Fibroblast of skin of right quadriceps (primary cell): ENCODE data around the gene EPN1.

Experiments
- DNase-seq: peaks from one replicate; pipeline ENCODE4 v3.0.0-alpha.2; 2013

Gene EPN1

DNA sequence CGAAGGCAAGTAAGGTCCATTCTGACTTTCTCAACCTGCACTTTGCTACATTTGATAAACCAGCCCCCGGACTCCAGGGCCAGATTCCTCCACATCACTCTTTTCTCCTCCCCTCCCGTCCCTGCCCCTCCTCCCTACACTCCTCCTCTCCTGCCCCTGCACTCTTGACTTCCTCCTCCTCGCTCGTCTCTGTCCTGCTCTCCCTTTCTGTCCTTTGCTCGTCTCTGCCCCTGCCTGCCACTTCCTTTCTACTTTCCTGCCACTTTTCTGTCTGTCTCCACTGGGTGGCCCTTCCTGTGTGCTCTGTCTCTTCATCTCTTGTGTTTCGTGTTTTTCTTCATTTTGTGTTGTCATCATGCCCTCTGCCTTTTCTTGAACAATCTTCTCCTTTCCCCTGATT lies 13.2 kb upstream of the EPN1 start:
- no peak for DNase-seq

DNA sequence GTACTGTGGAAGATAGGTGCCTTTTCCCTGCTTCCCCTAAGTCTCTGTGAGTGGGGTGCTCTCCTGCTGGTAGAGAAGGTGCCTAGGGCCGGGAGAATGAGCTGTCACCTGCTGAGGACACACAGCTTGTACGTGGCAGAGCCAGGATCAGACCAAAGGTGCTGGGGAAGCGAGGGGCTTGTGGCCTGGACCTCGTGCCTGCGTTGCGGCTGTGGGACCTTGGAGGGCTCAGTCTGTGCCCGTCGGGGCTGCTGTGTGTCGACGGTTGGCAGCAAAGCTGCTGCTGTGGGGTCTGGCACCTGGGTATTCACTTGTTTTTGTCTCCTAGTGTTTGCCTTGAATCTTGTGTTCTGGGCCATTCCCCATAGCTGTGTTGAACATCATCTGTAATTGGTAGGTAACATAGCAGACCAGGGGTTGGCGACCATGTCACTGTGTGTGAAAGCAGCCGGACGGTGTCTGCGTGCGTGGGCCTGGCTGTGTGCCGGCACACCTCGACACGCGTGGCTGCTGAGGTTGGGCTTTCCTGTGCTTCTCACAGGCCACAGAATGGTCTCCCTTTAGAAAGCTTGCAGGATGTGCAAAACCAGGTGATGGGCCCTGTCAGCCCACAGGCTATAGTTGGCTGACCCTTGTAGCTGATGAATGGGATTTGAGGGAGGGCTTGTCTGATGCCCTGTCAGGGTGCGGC lies 11.0 kb upstream of the EPN1 start:
- DNase-seq = no peak

DNA sequence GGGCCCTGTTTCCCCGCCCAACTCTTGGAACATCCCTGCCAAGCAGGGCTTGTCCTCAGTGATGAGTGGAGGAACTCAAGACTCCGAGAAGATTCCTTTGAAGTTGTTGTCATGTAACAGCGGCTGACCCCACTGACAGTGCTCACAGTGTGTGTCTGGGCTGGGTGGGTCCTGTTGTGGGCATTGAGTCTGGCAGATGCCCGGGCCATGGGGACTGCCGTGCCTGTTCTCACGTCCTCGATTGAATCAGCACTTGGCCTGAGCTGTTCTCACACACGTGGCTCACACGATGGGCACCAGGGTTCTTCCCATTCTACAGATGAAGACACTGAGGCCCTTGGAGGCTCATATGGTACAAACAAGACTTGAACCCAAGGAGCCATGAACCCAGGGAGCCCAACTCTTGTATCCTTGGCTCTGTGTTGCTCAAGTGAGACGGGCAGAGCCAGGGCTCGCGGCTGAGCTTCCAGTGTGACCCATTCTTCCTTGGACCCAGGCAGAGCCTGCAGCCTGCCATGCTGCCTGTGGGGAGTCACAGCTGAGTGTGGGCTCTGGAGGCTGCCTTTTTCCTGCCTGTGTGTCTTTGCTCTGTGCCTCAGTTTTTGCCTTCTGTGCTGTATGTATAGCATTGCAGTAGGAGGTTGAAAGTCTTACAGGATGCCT lies 8.6 kb upstream of the EPN1 start:
- DNase-seq = no peak

DNA sequence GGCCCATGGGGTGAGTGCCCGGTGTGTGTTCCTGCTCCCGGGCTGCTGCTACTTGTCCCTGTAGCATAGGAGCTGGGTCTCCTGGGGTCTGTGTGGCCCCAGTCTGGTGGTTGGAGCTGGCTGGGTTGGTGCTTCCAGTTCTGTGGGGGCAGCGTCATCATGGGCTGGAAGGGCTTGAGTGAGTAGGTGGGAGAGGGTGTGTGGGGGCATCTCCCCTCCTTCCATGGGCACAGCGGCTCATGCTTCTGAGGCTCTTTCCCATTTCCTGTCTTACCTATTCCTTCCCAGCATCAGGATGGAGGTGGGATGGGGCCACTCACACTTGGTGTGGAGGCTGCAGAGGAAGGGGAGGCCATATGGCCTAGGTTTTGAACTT lies 8.0 kb upstream of the EPN1 start:
- DNase-seq = no peak

DNA sequence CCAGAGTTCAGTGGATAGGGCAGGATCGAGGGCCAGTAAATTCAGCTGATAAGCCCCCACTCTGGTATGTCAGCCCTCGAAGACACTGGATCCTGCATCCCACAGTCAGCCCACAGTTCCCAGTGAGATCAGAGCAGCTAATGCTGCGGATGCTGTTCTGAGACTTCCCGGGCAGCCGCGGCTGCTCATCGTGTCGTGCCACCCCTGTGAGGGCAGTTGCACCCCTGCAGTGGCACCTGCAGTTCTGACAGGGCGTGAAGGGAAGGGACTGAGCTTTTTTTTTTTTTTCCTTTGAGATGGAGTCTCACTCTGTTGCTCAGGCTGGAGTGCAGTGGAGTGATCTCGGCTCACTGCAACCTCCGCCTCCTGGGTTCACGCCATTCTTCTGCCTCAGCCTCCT lies 7.5 kb upstream of the EPN1 start:
- DNase-seq = no peak

- DNase-seq = no peak
Observed at GRCh38 chr19:55667958-55668357, 7.1 kb upstream of the EPN1 start.

DNA sequence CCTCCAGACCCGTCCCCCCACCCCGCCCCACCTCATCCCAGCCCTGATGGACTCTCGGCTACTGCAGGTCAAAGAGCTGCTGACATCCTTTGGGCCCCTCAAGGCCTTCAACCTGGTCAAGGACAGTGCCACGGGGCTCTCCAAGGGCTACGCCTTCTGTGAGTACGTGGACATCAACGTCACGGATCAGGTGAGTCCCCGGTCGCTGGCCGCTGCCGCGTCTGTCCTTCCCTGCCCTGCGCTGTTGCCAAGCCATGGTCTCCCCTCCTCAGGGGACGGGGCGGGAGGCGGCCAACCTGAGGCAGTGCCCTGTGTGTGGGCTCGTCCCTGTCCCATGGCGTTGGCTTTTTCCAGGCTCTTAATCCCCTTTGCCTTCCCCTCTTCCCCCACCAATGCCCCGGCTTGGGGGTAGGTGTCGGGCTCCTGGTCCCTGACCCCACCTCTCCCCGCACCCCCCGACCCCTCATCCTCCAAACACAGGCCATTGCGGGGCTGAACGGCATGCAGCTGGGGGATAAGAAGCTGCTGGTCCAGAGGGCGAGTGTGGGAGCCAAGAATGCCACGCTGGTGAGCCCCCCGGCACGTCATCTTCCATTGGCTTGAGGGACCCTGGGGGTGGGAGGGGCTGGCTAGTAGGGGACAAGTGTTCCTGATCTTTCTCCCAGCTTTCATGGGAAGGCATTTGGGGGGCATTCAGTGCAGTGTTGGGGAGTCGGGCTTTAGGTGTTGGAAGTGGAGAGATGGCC lies 6.2 kb upstream of the EPN1 start:
- no peak for DNase-seq

DNA sequence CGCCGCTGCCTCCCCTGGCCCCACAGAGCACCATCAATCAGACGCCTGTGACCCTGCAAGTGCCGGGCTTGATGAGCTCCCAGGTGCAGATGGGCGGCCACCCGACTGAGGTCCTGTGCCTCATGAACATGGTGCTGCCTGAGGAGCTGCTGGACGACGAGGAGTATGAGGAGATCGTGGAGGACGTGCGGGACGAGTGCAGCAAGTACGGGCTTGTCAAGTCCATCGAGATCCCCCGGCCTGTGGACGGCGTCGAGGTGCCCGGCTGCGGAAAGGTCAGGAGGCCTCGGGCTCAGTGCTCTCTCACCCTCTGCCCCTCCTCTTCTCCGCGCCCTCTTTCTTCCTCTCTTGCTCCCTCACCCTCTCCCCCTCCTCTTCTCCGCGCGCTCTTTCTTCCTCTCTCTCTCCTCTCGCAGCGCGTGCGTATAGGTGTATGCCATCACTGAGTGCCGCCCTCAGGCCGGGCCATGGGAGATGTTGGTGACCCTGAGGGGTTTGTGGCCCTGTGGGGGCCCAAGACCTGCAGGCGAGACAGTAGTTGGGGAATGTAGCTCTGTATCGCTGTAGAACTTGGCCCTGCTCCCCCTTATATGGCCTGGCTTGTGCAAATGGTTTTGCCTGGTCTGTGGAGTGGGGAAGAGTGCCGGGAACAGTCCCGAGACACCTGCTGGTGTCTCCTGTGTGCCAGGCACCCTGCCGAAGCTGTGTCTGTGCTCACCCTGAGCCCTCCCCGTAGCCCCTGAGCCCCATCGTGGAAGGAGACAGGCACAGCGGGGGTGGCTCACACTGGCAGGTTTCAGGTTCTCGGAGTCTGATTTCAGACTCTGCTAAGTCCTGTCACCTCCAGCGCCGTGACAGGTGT lies 5.4 kb upstream of the EPN1 start:
- no peak for DNase-seq

- peak; percentile 19 for DNase-seq
Observed at GRCh38 chr19:55670280-55671053, 4.6 kb upstream of the EPN1 start.

- DNase-seq = no peak
Observed at GRCh38 chr19:55671054-55671378, 4.0 kb upstream of the EPN1 start.

DNA sequence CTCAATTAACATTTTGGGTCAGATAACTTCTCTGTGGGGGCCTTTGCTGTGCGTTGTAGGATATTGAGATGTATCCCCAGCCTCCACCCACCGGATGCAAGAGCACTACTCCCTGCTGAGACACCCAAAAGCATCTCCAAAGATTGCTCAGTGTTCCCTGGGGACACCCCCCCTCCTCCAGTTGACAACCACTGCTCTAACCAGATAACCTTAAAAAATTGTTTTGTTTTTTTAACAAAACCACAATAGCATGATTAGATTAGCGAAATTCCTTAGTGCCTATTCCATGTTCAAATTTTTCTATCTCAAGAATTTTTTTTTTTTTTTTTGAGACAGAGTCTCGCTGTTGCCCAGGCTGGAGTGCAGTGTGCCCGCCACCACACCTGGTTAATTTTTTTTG lies 2.6 kb upstream of the EPN1 start:
- DNase-seq = peak; percentile 15

- DNase-seq = no peak
Observed at GRCh38 chr19:55673465-55673864, 1.6 kb upstream of the EPN1 start.

DNA sequence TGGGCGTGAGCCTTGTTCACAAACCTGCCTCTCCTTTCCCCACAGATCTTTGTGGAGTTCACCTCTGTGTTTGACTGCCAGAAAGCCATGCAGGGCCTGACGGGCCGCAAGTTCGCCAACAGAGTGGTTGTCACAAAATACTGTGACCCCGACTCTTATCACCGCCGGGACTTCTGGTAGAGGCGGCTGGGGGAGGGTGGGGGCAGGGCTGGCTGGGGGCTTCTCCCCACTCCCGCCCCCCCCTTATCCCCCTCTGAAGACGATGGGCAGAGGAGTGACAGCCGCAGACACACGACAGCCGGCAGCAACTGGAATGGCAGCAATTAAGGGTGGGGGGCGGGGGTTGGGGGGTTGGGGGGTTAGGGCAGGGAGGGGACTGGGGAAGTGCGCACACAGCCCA lies 1.1 kb upstream of the EPN1 start:
- DNase-seq = no peak

DNA sequence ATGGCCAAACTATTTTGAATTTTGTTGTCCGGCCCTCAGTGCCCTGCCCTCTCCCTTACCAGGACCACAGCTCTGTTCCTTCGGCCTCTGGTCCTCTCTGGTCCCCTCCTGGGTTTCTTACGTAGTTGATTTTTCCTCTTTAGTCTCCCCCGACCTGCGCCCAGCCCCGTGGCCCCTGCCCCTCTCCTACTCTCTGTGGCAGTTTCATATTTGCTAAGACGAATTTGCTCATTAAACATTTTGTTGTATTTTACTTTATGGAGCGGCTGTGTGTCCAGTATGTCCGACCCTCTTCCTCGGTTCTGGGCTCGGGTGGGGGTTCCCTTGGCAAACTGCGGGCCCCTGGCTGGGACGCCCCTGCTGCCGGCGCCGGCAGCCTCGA lies 576 bp upstream of the EPN1 start:
- no peak for DNase-seq

GRCh38 chr19:55675661-55676354 lies 782 bp downstream of the EPN1 start:
- DNase-seq = no peak

DNA sequence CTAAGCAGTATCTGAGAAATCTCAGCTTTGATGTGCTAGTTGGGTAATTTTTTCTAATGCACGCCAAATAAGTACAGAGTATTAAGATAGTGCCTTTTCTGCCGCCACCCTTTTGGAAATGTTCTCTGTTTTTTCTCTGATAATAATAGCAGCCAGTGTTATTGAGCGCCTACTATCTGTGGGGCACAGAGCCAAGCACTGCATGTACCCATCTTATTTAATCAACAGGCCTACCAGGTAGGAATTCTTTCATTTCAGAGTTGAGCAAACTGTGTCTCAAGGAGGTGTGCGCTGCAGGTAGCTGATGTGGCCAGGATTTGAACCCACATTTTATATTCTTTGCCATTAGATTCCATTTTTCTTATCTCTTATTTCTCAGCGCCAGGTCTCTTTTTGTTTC lies 1.4 kb downstream of the EPN1 start:
- DNase-seq = no peak

DNA sequence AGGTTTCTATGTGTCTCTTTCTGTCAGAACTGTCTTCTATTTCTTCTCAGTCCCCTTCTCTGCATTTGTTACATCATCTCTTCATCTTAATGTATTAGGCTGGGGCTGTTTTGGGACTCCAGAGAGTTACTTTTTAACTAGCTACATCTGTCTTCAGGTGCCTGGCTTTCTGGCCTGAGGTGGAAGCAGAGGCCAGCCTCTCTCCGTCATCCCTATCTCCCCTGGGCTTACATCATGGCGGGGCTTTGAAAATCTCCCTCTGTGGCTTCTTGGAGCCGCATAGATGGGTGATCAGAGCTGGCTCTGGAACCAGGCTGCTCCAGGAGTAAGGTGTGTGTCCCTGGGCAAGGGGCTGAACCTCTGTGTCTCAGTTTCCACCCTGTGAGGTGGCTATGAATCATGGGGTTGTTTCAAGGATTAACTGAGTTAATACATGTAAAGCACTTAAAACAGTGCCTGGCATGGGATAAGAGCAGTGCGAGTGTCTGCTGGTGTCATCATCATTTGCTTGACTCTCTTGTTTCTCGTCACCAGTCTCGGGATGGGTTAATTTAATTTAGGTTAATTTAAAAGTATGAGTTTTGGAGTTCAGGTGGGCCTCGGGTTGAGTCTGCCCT lies 2.0 kb downstream of the EPN1 start:
- DNase-seq = no peak

DNA sequence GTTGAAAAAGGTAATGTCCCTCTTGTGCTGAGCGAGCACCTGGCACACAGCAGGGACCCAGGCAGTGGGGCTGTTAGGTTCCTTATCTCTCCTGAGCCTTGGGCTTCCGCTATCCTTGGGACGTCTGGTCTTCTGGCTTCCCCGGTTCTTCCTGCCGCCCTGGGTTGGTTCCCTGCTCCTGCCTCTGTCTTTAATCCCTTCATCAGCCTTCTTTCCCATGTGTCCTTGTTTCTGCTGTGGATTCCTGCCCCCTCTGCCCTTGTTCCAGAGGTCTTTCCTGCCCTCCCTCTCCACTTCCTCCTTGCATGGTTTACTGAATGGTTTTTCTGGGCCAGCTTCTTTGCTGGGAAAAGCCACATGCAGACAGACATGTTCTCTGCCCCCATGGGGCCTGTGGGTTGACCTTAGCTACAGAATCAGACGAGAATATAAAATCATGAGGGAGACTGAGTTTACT lies 2.6 kb downstream of the EPN1 start:
- DNase-seq = no peak

- no peak for DNase-seq
Observed at GRCh38 chr19:55678121-55678671, 3.2 kb downstream of the EPN1 start.

GRCh38 chr19:55679343-55680257 lies 4.6 kb downstream of the EPN1 start:
- peak; percentile 14 for DNase-seq
